HG03521 (cell line): ENCODE results near the gene C9orf85.

Experiments used
- ATAC-seq: cut with Tn5 transposase; IDR thresholded peaks from one replicate; pipeline ENCODE4 v1.9.1; 2021; ENCODE audit warnings: mild to moderate bottlenecking, moderate library complexity; ENCODE audit not compliant: unreplicated experiment

C9orf85 gene

DNA sequence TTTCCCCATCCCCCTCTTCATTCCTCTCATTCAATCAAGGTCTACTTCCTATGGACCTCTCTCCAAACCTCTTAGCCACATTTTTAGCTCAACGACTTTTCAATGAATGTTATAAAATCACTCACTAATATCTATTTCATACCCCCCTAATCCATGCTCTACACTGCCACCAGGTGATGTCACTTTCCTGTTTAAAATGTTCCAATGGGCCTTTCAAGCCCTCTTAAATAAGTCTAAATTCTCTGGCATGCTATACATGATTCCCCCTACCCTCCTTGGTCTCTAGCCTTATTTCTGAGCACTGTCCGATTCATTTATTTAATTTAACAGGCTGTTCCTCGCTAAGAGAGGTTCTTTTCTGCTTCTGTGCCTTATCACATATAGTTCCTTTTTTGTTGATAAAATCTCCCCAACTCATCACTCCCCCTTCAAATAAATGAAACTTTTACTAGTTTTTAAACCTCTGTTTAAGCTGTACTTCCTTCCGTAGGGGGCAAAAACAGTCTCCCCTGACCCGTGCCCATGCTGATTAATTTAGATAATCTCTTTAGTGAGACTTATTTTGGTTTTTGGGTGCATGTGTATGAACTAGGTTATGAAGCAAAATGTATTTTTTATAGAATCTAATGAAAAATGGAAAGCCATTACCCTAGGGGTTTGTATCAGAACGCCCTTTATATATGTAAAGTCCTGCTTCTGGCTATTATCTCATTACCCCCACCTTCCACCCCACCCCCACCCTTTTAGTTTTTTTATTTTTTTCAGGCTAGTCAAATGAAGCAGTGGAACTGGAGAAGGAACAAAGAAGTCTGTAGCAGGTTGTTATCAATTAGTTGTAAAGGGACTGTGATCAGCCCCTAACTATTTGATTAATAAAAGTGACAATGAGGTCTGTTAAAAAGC is 9.5 kb upstream of the C9orf85 start:
- ATAC-seq = no peak

DNA sequence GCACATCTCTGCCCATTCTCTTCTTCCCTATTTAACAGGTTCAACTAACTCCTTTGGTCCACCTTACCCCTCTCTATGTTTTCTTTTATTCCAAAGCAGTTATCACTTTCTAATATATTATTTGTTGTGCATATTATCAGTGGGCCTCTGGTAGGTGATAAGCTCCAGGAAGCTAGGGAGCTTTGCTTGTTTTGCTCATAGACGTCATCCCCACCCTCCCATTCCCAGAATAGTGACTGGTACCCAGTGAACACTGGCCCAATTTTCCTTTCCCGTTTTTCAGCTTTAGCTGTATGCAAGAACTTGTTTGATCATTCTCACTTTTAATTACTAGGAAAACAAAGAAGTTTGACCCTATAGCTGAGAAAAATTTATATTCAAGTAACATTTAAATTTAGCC is 7.4 kb upstream of the C9orf85 start:
- ATAC-seq = no peak

DNA sequence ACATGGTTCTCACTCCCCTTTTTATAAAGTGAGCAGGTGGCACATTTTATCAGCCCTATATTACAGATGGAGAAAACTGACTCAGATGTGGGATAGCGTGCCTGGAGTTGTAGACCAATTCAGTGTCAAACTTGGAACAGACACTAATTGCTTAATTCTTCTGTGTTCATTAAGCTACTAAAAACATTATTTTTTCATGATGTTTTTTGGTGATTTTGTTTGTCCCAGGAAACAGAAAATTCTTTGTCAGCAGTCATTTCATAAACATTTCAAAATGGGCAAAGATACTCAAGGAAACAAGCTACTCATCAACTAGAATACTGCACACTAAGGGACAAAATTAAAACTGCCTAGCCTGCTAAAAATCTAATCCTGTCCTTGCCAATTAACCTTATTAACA is 2.6 kb upstream of the C9orf85 start:
- ATAC-seq = no peak

DNA sequence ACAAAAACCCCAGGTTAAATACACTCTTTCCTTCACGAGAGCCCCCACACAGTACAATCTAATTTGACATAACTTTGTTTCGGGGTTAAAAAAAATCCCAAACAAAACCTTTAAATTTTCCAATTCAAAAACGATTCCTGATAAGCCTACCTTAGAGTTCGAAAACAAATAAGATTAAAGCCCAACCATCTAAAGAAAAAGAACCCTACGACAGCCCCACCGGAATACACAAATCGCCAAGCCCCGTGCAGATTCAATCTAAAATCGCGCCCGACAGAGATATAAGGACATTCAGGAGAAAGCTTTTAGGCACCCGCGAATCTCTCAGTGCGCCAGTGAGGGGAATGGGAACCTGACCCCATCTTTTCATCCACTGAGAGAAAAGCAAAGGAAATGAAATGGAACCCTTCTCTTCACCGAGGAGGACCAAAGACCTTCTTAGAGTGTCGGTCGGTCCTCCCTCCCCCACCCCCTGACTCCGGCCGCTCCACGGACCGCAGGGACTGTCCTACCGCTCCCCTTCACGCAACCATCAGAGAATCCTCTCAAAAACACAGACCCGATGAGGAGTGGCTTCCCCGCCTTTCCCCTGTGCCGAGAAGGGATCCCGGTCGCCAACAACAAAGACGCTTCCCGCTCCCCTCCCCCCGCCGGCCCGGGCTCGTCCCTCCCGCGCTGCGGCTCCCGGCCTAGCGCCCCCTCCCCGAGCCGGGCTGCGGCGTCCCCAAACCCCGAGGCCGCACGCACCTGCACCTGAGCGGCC is 1.4 kb upstream of the C9orf85 start:
- peak; percentile 4 for ATAC-seq

DNA sequence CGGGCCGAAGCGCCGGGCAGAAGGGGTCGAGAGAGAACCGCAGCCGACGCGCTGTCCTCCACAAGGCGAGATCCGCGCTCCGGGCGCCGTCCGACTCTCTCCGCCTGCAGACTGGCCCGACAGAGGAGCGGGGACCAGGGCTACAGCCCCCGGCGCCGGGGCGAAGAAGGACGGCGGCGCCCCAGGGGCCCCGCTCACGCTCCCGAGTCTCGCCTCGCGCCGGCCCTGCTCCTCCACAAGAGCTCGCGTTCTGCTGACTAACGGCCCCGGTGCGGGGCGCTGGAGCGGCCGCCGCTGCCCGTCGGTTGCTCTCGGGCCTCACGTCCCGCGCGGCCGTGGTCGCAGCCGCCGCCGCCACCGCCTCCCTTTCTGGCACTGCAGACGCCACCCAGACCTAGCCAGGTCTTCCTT is 784 bp upstream of the C9orf85 start:
- ATAC-seq = peak; percentile 6

DNA sequence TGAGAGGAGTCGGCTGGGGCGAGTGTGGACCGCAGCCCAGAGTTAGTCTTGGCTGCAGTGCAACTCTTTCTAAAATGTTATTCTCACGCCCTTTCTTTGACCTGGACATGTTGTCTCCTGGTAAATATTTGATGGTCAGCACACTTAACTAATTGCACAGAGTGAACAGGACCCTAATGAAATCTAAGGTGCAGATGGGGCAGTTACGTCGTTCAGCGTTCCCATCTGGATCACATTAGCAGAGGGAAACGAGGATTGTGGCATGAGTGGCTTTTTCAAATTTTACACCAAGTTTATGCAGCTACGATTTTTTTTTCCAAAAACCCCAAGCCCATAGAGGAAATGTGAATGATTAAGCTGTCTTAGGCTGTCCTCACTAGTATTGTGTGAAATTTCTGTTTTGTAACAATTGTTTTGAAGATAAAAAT is 483 bp downstream of the C9orf85 start:
- ATAC-seq = no peak

DNA sequence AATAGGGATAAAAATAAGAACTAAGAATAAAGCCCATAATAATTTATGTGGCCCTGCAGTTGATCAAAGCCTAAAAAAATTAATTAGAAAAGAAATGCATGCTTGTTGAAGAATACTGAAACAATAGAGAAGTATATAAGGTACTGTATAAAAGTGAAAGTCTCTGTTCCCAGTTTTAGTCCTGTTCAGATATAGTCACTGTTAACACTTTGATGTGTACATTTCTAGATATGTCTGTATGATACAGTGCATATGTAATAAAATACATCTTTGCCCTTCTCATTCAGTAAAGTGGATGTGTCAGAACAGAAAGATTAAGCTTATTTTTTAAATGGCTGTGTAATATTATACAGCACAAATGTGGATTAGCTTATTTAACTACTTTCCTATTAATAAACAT is 4.1 kb downstream of the C9orf85 start:
- no peak for ATAC-seq

DNA sequence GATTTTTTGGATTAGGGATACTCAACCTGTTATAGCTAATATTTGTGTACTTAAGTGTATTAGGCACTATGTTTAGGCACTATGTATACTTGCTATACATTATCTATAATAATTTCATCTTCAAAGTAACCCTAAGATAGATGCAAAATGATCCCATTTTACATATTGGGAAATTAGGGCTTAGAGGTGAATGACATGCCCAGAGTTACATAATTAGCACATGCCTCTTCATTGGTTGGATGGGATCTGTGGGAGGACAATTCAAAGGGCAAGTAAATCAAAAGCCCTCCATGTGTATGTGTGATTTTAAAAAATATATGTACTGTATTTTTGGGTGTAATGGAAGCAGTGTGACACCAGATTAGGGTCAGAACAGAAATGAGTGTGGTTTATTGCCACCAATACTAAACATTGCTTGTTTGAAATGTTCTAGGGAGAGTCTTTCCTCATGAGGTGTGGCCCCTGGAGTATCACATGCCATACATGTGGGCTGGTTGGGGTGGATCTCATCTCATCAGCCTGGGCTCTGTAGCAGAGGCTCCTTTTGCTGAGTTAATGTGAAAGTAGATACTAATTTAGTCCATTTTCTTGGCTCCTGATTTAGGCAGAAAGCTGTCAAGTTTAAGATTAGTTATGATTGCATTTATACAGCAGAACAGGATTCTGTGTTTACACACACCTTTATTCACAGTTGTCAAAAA is 5.5 kb downstream of the C9orf85 start:
- ATAC-seq = peak; percentile 64

DNA sequence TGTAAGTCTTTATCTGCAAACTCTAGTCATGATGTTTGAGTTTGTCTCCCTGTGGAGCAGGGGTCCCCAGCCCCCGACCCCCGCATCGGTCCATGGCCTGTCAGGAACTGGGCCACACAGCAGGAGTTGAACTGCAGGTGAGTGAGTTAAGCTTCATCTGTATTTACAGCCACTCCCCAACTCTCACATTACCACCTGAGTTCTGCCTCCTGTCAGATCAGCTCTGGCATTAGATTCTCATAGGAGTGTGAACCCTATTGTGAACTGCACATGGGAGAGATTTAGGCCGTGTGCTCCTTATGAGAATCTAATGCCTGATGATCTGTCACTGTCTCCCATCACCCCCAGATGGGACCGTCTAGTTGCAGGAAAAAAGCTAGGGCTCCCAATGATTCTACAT is 7.0 kb downstream of the C9orf85 start:
- no peak for ATAC-seq

DNA sequence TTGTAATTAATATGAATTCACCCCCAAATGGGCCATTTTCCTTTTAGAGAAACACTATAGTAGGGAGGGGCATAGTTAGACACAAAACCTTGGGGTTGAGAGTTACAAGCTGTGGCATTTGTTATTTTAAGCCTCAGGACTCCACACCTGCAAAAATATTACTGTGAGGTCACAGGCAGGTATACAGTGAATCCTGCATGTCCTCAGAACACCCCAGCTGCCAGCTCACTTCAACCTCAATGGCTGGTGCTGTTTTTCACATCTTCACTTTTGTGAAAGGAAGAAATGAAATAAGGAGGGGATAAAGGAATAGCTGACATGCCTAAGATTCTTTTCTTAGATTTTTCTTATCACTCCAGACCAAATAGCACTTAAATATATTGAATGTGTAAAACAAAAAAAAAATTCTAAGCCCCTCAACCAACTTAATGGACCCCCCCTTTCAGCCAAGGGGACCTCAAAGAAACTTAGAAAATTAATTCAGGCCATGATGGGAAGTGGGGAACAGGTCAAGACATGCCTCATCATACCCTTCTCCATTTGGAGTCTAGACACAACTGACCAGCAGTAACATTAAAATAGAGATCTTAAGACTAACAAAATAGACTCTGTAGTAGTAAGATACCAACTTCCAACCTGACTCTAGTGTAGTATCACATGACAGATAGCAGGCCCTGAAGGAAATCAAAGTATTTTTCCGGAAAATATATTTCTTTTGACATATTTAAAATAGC is 9.2 kb downstream of the C9orf85 start:
- ATAC-seq = no peak

DNA sequence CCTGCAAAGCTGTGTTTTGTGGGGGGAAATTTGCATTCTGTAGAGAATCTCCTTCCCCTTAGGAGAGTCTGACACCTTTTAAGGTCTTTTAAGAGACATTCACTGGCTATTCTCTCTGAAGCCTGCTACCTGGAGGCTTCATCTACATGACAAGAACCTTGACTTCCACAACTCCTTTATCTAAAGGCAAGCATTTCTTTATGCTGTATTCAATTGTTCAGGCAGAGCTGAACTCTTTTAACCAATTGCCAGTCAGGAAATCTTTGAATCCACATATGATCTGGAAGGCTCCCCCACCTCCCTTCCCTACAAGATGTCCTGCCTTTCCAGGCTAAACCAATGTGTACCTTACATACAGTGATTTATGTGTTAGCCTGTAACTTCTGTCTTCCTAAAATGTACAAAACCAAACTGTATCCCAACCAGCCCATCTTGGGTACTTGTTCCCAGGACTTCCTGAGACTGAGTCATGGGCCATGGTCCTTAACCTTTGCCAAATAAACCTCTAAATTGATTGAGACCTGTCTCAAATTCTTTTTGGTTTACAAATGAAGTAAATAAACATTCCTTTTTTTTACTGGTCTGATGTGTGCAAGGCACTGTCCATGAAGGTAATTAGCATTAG is 9.9 kb downstream of the C9orf85 start:
- no peak for ATAC-seq

DNA sequence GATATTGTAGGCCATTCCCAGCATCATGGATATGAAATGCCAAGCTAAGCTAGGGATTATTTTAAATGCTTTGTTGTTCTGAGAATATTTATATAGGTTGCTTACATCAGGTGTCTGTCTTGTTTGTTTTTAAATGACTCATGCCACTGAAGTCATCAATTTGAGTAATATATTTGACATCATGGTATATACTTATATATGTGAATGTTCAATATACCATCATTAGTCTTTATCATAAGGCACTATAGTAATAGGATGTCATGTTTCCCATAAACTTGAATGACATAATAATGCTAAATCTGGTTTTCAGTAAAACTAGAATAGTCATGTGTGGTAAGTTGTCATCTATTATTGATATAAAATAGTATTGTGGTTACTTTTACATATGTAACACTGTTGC is 13.1 kb downstream of the C9orf85 start:
- ATAC-seq = no peak

DNA sequence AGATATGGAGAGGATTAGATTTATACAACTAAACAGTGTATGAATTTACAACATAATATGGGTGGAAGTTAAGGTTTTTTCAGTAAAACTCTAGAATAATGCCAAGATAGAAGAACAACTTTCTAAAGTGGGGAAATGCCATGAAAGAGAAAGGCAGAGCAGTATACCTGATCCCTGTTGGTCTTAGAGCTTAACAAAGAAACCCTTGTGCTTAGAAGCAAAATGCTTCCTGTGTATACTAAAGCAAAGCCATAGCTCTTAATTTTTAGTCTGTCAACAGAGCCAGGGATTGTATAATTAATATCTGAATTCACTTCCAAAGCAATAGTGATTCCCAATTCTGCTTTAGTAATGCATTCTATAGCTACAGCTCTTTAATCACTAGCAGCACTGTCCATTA is 14.4 kb downstream of the C9orf85 start:
- ATAC-seq = no peak

DNA sequence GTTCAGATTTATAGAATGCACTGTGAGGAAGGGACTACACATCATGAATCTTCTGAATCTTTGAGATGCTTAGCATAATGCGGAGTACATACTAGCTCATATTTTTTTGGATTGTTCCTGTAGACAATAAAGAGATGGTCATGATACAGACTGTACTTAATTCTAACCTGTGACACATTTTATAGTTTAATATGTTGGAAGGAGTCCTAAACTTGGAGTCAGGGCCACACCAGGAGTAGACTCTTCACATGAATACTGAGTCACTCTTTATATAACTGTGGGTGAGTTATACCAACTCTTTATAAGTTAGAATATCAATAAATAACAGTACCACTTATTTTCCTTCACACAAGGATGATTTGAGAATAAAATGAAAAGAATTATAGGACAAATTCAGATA is 16.9 kb downstream of the C9orf85 start:
- no peak for ATAC-seq

DNA sequence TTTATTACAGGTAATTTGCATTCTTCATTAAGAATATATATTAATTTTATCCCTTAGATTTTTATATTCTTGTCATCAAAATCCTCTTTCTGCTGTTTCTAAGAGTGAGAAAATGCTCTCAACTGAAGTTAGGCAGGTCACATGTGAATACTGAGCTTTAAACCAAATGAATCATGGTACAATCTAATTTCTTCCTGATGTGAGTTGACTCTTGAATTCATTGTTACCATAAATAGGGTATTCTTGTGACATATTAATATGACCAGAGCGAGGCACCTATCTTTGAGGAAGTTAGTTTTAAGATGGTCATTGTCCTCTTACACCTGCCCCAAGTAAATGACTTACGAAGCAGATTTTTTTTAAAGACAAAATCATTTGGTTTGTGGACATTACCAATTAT is 17.4 kb downstream of the C9orf85 start:
- ATAC-seq = no peak

DNA sequence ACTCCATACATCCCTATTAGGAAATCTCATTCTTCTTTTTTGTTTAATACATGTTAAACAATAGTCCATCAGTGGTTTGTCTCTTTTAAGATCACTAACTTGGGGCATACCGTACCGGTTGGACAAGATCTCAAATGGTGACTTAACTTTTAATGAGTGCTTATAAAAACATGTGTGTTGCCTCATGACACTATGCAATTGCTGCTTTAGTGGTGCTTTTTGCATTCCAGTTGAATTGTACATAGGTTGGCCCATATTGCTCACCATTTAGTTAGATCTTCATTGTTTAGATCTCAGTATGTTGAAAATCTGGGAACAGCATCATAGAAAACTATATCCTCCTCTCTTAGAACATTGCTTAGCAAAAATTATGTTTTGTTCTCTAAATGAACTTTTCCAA is 17.8 kb downstream of the C9orf85 start:
- no peak for ATAC-seq

DNA sequence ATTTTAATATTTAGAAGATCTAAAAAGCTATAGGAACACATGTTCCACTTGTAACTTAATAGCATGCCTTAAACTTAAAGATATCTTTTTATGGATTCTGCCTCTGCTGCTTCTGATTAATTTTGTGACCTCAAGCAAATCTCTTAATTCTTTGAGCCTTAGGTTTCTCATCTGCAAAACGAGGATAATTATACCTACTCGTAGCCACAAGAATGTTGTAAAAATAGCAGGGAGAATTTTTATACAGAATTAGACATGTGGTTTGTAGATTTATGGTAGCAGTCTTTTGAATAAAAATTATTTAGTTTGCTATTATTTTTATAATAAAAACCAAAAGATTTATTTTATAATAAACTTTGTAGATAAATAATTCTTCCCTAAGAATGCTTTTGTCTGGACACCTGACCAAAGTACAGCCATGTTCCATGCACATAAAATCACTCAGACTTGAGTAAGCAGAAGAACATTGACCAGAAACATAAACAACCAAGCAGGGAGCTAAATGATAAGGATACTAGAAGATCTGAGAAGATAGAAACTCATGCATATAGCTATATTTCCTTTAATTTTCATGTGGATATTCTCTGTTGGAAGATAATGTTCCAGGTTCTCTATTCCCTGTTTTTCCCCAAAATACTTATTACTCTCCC is 18.5 kb downstream of the C9orf85 start:
- ATAC-seq = no peak

DNA sequence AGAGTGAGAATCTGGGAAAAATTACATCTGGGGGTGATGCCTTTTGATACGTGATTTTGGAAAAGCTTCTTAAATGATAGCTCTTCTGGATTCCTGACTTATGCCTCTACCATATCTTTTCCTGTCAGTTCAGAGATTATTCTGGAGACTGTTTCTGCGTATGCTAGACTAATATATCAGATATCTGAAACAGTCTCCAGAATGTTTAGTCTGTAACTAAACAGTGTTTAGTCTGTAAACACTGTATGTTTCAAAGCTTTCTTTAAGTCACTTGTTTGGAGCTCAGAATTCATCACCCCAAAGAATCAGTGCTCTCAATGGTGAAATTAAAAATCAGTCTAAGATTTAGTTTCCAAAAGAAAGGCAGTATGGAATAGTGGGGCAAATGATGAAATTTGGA is 19.7 kb downstream of the C9orf85 start:
- ATAC-seq = no peak

DNA sequence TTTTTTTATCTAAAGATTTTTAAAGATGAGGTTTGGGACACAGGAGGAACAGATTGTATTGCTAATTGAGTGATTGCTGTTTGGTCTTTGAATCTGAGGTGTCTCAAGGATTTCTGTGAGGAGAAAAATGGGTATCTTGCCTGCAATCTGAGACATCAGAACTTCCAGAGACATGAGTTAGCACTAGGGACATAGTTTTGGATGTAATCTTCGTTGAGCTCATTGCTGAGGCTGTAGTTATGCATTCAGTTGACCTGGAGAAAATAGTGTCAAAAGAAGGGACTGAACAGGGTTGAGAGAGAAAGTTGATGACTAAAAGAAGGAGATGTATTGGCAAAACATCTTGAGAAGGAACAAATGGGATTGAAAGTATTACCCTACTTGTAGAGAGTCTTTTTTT is 24.6 kb downstream of the C9orf85 start:
- no peak for ATAC-seq

DNA sequence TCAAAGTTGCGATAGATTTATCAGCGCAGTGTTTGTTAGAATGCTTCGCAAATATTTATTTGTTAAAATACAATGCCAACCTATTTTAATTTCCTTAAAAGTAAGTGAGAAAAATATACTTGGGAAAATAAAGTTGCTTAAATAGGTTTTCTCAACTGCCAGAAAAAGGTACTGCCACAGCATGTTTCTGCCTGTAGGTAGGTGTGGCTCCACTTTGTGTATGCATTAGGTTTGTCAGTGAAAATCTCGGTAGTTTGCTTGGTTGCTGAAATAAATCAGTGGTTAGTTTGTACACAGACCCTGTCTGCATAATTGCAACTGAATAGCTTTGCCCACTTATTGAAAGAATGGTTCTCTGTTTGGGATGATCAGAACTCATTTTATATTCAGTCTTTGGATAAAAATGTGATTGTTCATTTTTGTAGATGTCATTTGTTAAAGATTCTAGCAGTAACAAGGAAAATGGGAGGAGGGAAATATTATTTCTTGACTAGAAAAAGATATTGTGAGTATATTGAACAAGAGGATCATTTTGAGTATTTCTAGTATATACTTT is 25.7 kb downstream of the C9orf85 start:
- no peak for ATAC-seq
